ENCODE results near the gene NUSAP1.

DNA sequence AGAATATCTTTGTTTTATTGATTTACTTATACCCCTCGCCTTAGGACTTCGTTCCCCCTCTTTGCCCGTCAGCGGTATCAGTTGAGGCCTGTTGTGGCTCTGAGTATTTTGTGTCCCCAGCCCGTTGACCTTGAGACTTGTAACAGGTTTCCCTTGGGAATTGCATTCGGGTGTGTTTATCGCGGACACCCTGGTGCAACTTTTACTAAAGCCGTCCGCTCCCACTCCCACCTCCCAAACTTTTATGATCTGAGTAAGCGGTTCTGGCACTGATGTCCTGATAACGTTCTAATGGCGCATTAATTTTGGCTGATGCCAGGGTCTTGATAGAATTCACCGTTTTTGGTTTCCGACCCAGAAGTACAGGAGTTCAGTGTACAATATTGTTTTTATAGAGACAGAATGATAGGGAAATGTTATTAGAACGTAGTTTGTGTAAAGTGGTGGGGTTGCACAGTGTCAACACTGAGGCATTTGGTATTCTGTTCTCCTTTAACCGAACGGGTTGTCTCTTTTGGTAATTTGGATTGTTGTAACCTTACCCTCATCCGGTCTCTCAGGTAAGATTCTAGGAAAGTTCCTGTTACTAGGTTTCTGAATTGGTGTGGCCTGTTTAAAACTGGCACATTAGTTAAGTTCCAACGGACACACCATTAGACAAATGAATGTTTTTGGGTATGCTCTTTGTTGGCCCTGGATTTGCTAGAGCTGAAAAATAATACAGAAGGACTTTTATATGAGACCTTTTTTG lies 48.1 kb upstream of the NUSAP1 start:
- TF ChIP-seq, protein P1, sequence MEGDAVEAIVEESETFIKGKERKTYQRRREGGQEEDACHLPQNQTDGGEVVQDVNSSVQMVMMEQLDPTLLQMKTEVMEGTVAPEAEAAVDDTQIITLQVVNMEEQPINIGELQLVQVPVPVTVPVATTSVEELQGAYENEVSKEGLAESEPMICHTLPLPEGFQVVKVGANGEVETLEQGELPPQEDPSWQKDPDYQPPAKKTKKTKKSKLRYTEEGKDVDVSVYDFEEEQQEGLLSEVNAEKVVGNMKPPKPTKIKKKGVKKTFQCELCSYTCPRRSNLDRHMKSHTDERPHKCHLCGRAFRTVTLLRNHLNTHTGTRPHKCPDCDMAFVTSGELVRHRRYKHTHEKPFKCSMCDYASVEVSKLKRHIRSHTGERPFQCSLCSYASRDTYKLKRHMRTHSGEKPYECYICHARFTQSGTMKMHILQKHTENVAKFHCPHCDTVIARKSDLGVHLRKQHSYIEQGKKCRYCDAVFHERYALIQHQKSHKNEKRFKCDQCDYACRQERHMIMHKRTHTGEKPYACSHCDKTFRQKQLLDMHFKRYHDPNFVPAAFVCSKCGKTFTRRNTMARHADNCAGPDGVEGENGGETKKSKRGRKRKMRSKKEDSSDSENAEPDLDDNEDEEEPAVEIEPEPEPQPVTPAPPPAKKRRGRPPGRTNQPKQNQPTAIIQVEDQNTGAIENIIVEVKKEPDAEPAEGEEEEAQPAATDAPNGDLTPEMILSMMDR (IDR thresholded peaks at IDR 0.05) = no peak
- TF ChIP-seq POLR2A (IDR thresholded peaks at IDR 0.05; ENCODE audit: low read length) (no peak), JUNB (IDR thresholded peaks at IDR 0.05) (no peak), MYC (IDR thresholded peaks at IDR 0.05; ENCODE audit: borderline replicate concordance, low read length) (no peak), EP300 (IDR thresholded peaks at IDR 0.05) (no peak), MAZ (IDR thresholded peaks at IDR 0.05; ENCODE audit: borderline replicate concordance, low read depth, low read length) (no peak), TP53 (CRISPR knock-in tag; IDR thresholded peaks at IDR 0.05) (no peak), ZC3H11A (IDR thresholded peaks at IDR 0.05) (no peak), SREBF2 (IDR thresholded peaks at IDR 0.05) (no peak), FOSL2 (IDR thresholded peaks at IDR 0.05) (no peak), FOSL2 (CRISPR knock-in tag; IDR thresholded peaks at IDR 0.05) (no peak)
